ENCODE data around the gene TUBGCP3. TPM values are rescaled to one million over a fixed set of nuclear protein-coding genes. Genes with fewer than 3 reads are reported as not detected.
A peak's percentile ranks its signal among the peaks of the same experiment; 100 is the strongest.

The TUBGCP3 gene
- total RNA-seq, 1 donor from 2014 or later, result 31.8 TPM

DNA sequence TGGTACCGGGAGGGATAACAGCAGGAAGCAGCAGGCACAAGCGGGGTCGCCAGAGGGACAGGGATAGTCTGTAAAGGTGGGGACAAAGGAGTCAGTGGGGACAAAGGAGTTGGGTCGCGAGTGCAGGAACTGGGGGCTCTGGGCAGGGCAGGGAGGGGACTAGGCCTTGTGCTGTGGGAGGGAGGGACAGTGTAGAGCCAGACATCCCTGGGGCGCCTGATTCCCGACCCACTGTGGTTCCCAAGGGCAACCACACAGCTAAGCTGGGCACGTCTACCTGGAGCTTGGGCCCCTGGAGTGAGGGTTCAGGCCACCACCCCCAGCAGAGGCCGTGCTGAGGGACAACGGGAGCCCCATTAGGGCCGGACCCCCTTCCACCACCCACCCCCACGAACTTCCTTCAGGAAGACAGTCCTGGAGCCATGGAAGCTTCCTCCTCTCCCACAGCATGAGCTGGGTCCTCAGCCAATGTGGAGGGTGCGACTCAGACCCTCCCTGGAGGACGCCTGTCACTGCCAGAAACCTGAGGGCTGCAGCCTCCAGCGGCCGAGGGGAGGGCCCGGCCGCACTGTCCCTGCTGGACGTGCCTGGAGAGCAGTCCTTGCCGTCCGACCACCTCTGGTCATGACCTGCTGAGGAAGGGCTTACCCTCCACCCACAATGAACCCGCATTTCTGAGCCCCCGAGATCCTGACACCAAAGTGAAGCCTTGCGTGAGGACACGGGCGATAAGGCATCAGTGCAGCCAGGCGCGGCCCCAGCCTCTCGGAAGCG lies 133.9 kb downstream of the TUBGCP3 start:
- TF ChIP-seq, protein P1, sequence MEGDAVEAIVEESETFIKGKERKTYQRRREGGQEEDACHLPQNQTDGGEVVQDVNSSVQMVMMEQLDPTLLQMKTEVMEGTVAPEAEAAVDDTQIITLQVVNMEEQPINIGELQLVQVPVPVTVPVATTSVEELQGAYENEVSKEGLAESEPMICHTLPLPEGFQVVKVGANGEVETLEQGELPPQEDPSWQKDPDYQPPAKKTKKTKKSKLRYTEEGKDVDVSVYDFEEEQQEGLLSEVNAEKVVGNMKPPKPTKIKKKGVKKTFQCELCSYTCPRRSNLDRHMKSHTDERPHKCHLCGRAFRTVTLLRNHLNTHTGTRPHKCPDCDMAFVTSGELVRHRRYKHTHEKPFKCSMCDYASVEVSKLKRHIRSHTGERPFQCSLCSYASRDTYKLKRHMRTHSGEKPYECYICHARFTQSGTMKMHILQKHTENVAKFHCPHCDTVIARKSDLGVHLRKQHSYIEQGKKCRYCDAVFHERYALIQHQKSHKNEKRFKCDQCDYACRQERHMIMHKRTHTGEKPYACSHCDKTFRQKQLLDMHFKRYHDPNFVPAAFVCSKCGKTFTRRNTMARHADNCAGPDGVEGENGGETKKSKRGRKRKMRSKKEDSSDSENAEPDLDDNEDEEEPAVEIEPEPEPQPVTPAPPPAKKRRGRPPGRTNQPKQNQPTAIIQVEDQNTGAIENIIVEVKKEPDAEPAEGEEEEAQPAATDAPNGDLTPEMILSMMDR (IDR thresholded peaks at IDR 0.05; ENCODE audit: unreplicated experiment), result no peak
- Mint-ChIP-seq H3K36me3 (ENCODE audit: insufficient read depth) (no peaks in the 10 kb centered on the region), H3K27ac (no peak overlapping the region), H3K27me3 (peaks cover 15% of the 10 kb centered on the region), H3K4me1 (ENCODE audit: low read depth) (peaks cover 10% of the 10 kb centered on the region), H3K9me3 (ENCODE audit: low read depth) (no peaks in the 10 kb centered on the region), H3K4me3 (ENCODE audit: low read depth) (no peak overlapping the region)
- DNase-seq (ENCODE audit: low spot score, unreplicated experiment), result no peak

DNA sequence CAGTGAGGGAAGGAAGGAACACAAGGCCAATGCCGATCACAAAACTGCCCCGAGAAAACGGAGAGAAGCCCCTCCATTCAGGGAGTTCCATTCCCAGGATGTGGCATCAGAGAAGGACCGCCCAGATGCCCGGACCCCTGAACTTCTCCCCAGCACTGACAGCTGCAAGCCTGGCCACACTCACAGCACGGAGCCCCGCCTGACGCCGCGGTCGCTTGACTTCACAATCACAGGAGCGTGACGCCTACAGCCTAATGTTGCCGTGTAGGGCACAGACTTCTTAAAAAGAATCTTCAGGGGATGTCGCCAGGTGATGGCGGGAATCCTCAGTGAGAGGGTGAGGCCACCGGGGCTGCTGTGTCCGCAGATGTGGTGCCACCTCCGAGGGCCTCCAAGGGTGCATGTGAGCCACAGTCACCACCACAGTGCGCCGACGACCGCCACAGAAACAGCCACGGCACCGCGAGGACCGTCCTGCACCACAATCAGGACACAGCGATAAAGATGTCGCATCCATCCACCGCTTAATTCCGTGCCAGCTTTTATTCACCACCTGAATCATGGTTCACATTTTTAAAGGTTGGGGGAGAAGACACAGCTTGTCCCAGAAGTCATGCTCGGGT lies 134.6 kb downstream of the TUBGCP3 start:
- no peak for DNase-seq (ENCODE audit: low spot score, unreplicated experiment)
- Mint-ChIP-seq H3K9me3 (ENCODE audit: low read depth) (no peaks in the 10 kb centered on the region), H3K4me1 (ENCODE audit: low read depth) (peaks cover 10% of the 10 kb centered on the region), H3K27me3 (peaks cover 16% of the 10 kb centered on the region), H3K36me3 (ENCODE audit: insufficient read depth) (no peaks in the 10 kb centered on the region), H3K27ac (peak overlapping the region; percentile 49), H3K4me3 (ENCODE audit: low read depth) (no peak overlapping the region)
- TF ChIP-seq, protein P1 (IDR thresholded peaks at IDR 0.05; ENCODE audit: unreplicated experiment), result no peak

DNA sequence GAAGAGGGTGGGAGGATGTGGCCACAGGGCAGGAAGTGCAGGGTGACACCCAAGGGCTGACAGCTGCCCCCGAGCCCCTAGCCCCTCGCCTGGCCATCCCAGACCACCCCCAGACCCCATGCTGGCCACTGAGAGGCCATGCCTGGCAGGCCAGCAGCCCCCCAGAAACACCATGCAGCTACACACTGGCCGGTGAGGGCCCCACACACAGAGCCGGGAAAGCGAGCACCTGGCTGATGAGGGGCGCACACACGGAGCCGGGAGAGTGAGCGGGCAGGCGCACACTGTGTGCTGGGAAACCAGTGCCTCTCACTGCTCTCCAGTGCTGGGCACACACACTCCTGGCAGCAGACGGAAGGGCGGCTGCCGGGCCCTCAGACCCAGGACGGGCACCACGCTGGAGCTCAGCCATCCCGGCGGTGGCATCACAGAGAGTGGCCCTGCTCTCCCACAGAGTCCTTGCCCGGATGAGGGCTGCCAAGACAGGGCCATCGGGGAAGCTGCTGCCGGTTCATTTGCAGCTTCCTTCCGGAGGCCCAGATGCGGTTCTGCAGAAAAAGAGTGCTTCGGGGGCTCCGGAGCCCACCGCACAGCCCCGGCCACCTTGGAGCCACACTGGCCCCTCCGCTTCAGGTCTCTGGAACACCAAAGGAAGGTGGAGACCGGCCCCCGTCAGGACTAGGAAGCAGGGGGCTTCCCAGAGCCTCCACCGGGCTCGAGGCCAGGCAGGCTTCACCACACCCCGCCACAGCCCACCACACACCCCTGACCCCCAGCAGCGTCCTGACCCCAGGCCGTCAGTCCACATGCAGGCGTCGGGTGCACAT lies 135.4 kb downstream of the TUBGCP3 start:
- H3K9me3 Mint-ChIP-seq (ENCODE audit: low read depth), result no peaks in the 10 kb centered on the region
- H3K27ac Mint-ChIP-seq, result peak overlapping the region; percentile 49
- no peak for DNase-seq (ENCODE audit: low spot score, unreplicated experiment)
- no peak overlapping the region for H3K4me3 Mint-ChIP-seq (ENCODE audit: low read depth)
- peaks cover 10% of the 10 kb centered on the region for H3K4me1 Mint-ChIP-seq (ENCODE audit: low read depth)
- H3K27me3 Mint-ChIP-seq, result peaks cover 16% of the 10 kb centered on the region
- TF ChIP-seq, protein P1 (IDR thresholded peaks at IDR 0.05; ENCODE audit: unreplicated experiment), result no peak
- no peaks in the 10 kb centered on the region for H3K36me3 Mint-ChIP-seq (ENCODE audit: insufficient read depth)

DNA sequence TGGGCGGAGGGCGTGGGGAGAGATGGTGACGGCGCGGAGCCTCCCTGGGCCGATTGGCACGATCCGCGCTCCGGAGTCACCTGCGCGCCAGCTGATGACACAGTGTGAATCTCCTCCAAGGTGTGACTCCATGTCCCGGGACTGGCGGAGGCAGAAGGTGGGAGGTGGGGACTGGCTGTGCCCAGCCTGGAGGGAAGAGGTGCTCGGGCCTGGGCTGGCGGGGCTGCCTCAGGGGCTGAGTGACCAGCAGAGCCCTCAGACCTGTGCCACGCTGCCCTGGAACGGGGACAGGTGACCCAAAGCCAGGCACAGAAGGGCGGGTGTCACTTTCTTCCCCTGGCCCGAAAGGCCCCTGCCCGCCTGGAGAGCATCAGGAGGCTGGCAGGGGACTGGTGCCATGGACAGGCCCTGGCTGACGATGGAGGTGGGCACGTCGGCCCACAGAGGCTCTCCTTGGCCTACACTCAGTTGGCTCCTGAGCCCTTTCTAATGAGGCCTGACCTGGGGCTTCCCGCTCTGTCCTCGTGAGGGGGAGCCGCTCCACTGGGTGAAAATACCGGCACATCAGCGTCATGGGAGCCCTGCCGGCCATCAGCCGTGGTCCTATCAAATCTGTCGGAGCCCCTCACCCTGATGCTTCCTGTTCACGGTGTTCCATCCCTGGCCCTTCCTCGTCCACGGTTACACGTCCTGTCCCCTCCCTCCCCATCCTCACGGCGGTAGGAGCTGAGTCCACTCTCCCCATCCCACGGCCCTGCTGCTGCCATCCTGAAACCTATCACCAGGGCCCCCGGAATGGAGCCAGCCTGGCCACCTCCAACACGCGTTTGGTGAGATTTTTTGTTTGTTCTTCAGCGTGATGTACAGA lies 136.2 kb downstream of the TUBGCP3 start:
- H3K9me3 Mint-ChIP-seq (ENCODE audit: low read depth), result no peaks in the 10 kb centered on the region
- H3K4me3 Mint-ChIP-seq (ENCODE audit: low read depth), result no peak overlapping the region
- H3K4me1 Mint-ChIP-seq (ENCODE audit: low read depth), result peaks cover 10% of the 10 kb centered on the region
- H3K27ac Mint-ChIP-seq, result no peak overlapping the region
- H3K36me3 Mint-ChIP-seq (ENCODE audit: insufficient read depth), result no peaks in the 10 kb centered on the region
- no peak for DNase-seq (ENCODE audit: low spot score, unreplicated experiment)
- TF ChIP-seq, protein P1 (IDR thresholded peaks at IDR 0.05; ENCODE audit: unreplicated experiment), result no peak
- H3K27me3 Mint-ChIP-seq, result peaks cover 21% of the 10 kb centered on the region

Data from progenitor cell of endocrine pancreas (in vitro differentiated cells).